ENCODE results near the gene MYH1.

Gene MYH1

DNA sequence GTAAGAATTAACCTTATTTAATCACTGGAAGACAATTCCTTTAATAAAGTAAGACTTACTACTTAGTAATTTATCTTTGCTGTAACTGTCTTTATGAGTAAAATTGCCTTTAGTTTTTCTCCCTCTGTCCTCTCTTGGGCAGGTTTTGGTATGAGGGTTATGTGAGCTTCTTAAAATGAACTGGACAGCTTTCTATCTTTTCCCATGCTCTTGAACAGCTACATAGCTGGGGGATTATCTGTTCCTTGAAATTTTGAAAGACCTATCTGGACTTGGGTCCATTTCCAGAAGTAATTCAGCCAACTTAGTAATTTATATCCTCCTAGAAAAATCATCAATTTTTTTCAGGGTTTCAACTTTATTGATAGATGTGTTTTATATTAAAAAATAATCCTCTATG lies 3.6 kb upstream of the MYH1 start:
- TF ChIP-seq, protein P1, sequence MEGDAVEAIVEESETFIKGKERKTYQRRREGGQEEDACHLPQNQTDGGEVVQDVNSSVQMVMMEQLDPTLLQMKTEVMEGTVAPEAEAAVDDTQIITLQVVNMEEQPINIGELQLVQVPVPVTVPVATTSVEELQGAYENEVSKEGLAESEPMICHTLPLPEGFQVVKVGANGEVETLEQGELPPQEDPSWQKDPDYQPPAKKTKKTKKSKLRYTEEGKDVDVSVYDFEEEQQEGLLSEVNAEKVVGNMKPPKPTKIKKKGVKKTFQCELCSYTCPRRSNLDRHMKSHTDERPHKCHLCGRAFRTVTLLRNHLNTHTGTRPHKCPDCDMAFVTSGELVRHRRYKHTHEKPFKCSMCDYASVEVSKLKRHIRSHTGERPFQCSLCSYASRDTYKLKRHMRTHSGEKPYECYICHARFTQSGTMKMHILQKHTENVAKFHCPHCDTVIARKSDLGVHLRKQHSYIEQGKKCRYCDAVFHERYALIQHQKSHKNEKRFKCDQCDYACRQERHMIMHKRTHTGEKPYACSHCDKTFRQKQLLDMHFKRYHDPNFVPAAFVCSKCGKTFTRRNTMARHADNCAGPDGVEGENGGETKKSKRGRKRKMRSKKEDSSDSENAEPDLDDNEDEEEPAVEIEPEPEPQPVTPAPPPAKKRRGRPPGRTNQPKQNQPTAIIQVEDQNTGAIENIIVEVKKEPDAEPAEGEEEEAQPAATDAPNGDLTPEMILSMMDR (IDR thresholded peaks at IDR 0.05), result no peak
- no peak overlapping the region for H3K4me3 ChIP-seq
- DNase-seq (ENCODE audit: low spot score), result no peak
- H3K27ac ChIP-seq, result no peak overlapping the region

DNA sequence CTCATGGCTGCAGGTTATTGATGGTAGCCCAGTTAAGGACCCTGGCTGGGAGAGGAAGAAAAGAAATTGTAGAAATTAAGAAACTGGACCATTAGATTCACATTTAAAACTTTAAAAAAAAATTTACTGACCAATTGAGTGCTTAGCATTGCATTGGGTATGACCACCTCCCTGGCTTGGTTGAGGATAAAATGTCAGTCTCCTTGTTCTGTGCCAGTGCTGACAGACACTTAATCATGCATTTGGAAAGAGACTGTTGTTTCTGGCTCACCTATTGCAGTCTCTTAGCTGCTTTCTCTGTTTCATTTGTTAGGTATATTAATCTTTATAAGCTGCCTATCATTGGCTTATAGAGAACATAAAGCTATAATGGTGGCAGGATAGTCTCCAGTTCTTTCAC lies 1.7 kb downstream of the MYH1 start:
- Histone ChIP-seq H3K27ac (no peak overlapping the region), H3K4me3 (no peak overlapping the region)
- TF ChIP-seq, protein P1 (IDR thresholded peaks at IDR 0.05), result no peak
- DNase-seq (ENCODE audit: low spot score), result no peak

DNA sequence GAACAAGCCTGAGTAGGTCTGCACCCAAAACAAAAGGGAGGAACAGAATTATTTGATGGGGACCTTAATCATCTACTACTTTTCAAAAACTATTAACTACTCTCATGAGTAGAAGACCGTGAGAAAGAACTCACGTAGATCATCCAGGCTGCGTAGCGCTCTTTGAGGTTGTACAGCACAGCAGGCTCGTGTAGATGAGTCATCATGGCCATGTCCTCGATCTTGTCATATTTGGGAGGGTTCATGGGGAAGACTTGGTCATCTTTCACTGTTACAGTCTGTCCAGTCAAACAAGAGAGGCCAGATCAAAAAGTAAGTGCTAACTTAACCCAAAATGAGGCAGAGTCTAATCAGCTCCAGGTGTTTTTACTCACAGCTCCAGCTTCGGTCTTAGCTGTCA lies 2.3 kb downstream of the MYH1 start:
- no peak overlapping the region for H3K4me3 ChIP-seq
- no peak overlapping the region for H3K27ac ChIP-seq
- TF ChIP-seq, protein P1 (IDR thresholded peaks at IDR 0.05), result no peak
- DNase-seq (ENCODE audit: low spot score), result no peak

DNA sequence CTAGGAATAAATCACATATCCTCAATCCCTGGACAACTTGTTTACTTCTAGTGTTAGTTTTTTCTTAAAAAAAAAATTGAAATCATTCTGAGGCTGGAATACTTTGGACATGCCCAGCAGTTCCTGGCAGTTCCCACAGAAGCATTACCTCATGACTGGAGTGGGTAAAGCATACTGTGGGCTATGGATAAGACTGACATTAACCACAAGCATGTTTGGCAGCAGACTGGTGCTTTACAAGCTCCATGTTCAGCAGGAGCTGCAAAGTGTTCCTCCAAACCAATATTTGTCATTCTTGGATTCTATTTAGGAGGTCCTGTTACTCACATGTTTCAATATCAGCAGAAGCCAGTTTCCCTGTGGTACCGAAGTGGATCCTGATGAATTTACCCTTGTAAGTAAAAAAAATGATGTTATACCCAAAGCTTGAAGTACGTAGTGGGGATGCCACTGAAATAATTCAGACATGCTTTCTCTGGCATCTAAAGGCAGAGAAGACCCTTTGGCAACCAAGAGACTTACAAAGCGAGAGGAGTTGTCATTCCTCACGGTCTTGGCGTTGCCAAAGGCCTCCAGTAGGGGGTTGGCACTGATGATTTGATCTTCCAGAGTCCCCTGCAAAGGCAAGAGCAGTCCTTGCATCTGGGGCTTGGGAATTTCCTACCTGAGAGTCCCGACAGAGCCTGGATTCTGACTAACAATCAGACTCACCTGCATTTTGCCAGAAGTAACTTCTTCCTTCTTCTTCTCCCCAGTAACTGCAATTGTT lies 4.9 kb downstream of the MYH1 start:
- Histone ChIP-seq H3K27ac (no peak overlapping the region), H3K4me3 (no peak overlapping the region)
- TF ChIP-seq, protein P1 (IDR thresholded peaks at IDR 0.05), result no peak
- no peak for DNase-seq (ENCODE audit: low spot score)

DNA sequence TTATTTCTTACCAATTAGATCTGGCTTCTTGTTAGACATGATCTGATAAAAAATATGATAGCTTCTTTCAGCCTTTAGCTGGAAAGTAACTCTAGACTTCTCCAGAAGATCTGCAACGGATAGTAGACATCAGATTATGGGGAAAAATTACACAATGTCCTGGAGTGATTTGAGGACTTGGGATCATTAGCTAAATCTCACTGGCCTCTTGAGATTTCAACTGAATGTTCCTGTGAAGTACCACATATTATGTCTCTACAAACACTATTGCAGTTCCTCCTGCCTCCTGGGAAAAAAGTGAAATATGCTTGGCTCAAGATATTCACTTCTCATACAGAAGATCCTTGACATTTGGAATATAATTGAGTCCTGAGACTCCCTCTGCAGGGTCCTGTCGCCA lies 5.5 kb downstream of the MYH1 start:
- H3K4me3 ChIP-seq, result no peak overlapping the region
- no peak overlapping the region for H3K27ac ChIP-seq
- TF ChIP-seq, protein P1 (IDR thresholded peaks at IDR 0.05), result no peak
- DNase-seq (ENCODE audit: low spot score), result no peak

DNA sequence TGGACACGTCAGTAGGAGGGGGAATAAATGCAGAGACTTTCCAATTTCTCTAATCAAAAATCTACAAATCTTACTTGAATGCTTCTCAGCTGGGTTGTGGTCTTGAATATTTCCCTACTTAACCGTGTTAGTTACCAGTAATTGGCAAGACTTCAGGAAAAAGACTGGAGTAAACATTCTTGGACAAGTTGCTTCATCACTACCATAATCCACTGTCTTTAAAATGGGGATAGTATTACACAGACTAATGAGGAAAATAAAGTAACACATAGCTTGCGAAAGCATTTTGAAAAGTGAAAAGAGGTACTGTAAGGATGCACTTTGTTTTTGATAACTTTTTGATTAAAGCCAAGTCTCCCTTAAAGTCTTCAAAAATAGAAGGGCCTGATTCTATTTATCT lies 18.4 kb downstream of the MYH1 start:
- Histone ChIP-seq H3K4me3 (no peak overlapping the region), H3K27ac (no peak overlapping the region)
- TF ChIP-seq, protein P1 (IDR thresholded peaks at IDR 0.05), result no peak
- DNase-seq (ENCODE audit: low spot score), result no peak

DNA sequence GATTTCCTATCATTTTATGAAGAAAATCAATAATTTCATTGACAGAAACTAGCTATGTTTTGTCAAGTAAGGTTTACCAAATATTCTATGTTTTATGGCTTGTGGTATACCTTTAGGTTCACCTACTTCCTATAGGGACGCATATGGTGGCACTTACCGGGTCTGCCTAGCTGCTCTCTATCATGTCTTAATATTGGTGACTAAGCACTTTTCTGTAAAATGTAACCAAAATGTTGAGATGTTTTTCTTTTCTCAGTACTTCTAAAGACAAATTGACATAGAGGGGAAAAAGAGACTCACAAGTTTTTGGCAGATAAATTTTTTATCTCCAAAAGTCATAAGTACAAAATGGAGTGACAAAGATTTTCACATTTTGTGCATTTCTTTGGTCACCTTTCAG lies 26.3 kb downstream of the MYH1 start:
- no peak overlapping the region for H3K4me3 ChIP-seq
- DNase-seq (ENCODE audit: low spot score), result no peak
- H3K27ac ChIP-seq, result no peak overlapping the region
- TF ChIP-seq, protein P1 (IDR thresholded peaks at IDR 0.05), result no peak

Measured in coronary artery (tissue), 2 donors.